Measurements from ENCODE around the gene OR10H2. TPM values are rescaled to one million over a fixed set of nuclear protein-coding genes. Genes with fewer than 3 reads are reported as not detected.
"Not testable (repeated sequence)": the region's sequence is repeated elsewhere in the genome, so short reads cannot be mapped to it uniquely, and the experiment has no call there.

OR10H2 gene, protein sequence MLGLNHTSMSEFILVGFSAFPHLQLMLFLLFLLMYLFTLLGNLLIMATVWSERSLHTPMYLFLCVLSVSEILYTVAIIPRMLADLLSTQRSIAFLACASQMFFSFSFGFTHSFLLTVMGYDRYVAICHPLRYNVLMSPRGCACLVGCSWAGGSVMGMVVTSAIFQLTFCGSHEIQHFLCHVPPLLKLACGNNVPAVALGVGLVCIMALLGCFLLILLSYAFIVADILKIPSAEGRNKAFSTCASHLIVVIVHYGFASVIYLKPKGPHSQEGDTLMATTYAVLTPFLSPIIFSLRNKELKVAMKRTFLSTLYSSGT
- total RNA-seq (2021; ENCODE audit: unreplicated experiment) (not detected), Bru-seq, nascent RNA (not detected), BruChase-seq, experiment 1, labeled RNA remaining after a 2-hour chase (not detected), BruChase-seq, experiment 2, labeled RNA remaining after a 6-hour chase (not detected)
- polyA plus RNA-seq (2012; ENCODE audit: insufficient read length): not detected
- long read RNA-seq: 0 reads

DNA sequence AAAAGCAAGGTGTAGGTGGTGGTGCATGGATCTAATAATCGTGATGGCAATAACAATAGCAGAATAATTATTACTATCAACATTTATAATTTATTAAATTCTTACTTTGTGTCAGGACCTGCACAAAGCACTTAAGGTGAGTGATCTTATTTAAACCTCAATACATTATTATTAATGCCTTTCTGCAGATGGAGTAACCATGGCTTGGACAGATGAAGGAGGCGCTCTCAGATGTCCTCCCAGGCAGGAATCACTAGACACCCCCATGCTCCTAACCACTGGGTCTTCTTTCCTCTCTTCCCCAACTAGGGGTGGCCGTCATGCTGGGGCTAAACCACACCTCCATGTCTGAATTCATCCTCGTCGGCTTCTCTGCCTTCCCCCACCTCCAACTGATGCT lies at the start of gene OR10H2:
TSS of gene OR10H2 (plus strand) at position 301 of the 400 bp plus-strand sequence. CDS start at position 321, 20 bp downstream.
- ChIA-PET POLR2A (no interaction called here), CTCF (no interaction called here)
- H3K27me3 ChIP-seq (ENCODE audit: control insufficient read depth, insufficient read depth, low read length): no peaks in the 10 kb centered on the region
- intact Hi-C loops (cut with micrococcal nuclease; ENCODE audit: unreplicated experiment) (no loop called here), in situ Hi-C loops (cut with HindIII; ENCODE audit: low pct_unique_long_range_greater_than_20kb, low sequenced_read_pairs) (no loop called here)
- no peaks in the 10 kb centered on the region for H3K36me3 ChIP-seq (ENCODE audit: control insufficient read depth, insufficient read depth, low read length)
- no peak within 1 kb of the TSS for H3K4me3 ChIP-seq (ENCODE audit: low read depth in 2 of 2, low read length in 2 of 2)
- no TSS peak for BruUV-seq (replicated peaks)
- no peaks in the 10 kb centered on the region for H3K9me3 ChIP-seq (ENCODE audit: control insufficient read depth, insufficient read depth, low read depth, low read length)
- TF ChIP-seq SIN3A (IDR thresholded peaks at IDR 0.05; ENCODE audit: borderline replicate concordance, insufficient read depth, low read depth, low read length) (no peak), TCF7L2 (IDR thresholded peaks at IDR 0.05; ENCODE audit: low read depth, low read length) (no peak), POLR2AphosphoS5 (IDR thresholded peaks at IDR 0.05; ENCODE audit: low read depth, low read length) (no peak)
- TF ChIP-seq, protein P1, sequence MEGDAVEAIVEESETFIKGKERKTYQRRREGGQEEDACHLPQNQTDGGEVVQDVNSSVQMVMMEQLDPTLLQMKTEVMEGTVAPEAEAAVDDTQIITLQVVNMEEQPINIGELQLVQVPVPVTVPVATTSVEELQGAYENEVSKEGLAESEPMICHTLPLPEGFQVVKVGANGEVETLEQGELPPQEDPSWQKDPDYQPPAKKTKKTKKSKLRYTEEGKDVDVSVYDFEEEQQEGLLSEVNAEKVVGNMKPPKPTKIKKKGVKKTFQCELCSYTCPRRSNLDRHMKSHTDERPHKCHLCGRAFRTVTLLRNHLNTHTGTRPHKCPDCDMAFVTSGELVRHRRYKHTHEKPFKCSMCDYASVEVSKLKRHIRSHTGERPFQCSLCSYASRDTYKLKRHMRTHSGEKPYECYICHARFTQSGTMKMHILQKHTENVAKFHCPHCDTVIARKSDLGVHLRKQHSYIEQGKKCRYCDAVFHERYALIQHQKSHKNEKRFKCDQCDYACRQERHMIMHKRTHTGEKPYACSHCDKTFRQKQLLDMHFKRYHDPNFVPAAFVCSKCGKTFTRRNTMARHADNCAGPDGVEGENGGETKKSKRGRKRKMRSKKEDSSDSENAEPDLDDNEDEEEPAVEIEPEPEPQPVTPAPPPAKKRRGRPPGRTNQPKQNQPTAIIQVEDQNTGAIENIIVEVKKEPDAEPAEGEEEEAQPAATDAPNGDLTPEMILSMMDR (IDR thresholded peaks at IDR 0.05): no peak
- TF ChIP-seq, protein P2, sequence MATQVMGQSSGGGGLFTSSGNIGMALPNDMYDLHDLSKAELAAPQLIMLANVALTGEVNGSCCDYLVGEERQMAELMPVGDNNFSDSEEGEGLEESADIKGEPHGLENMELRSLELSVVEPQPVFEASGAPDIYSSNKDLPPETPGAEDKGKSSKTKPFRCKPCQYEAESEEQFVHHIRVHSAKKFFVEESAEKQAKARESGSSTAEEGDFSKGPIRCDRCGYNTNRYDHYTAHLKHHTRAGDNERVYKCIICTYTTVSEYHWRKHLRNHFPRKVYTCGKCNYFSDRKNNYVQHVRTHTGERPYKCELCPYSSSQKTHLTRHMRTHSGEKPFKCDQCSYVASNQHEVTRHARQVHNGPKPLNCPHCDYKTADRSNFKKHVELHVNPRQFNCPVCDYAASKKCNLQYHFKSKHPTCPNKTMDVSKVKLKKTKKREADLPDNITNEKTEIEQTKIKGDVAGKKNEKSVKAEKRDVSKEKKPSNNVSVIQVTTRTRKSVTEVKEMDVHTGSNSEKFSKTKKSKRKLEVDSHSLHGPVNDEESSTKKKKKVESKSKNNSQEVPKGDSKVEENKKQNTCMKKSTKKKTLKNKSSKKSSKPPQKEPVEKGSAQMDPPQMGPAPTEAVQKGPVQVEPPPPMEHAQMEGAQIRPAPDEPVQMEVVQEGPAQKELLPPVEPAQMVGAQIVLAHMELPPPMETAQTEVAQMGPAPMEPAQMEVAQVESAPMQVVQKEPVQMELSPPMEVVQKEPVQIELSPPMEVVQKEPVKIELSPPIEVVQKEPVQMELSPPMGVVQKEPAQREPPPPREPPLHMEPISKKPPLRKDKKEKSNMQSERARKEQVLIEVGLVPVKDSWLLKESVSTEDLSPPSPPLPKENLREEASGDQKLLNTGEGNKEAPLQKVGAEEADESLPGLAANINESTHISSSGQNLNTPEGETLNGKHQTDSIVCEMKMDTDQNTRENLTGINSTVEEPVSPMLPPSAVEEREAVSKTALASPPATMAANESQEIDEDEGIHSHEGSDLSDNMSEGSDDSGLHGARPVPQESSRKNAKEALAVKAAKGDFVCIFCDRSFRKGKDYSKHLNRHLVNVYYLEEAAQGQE (IDR thresholded peaks at IDR 0.05; ENCODE audit: insufficient read depth in 1 of 2, low read depth in 2 of 2, low read length in 1 of 2): no peak
- DNase-seq (ENCODE audit: low read depth, low spot score): no peak
- no peak within 1 kb of the TSS for H3K27ac ChIP-seq (ENCODE audit: low read length)
- H3K4me1 ChIP-seq (ENCODE audit: control insufficient read depth, insufficient read depth, low read length): no peaks in the 10 kb centered on the region
- ATAC-seq: no peak

DNA sequence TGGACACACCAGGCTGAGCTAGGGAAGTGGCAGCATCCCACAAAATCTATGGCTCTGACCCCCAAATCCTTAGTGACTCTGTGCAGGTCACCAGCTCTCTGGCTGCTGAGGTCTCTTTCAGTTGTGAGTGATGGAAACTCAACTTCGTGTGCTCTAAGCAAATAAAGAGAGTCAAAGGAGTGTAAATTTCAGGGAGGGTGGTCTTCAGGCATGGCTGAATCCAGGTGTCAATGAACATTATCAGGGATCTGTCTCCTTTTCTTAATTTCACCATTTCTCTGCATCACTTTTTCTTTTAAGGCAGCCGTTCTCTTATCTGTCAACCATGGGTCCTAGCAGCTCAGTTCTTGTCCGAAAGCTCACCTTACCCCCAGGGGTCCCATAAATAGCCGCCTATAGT lies 48.7 kb upstream of the OR10H2 start:
- no peak for ATAC-seq
- ChIA-PET CTCF (no interaction called here), POLR2A (no interaction called here)
- BruUV-seq (replicated peaks): no TSS peak
- H3K36me3 ChIP-seq (ENCODE audit: control insufficient read depth, insufficient read depth, low read length): no peaks in the 10 kb centered on the region
- in situ Hi-C loops (cut with HindIII; ENCODE audit: low pct_unique_long_range_greater_than_20kb, low sequenced_read_pairs): no loop called here
- H3K4me3 ChIP-seq (ENCODE audit: low read depth in 2 of 2, low read length in 2 of 2): no peak overlapping the region
- no peaks in the 10 kb centered on the region for H3K27me3 ChIP-seq (ENCODE audit: control insufficient read depth, insufficient read depth, low read length)
- TF ChIP-seq, protein P2 (IDR thresholded peaks at IDR 0.05; ENCODE audit: insufficient read depth in 1 of 2, low read depth in 2 of 2, low read length in 1 of 2): no peak
- TF ChIP-seq TCF7L2 (IDR thresholded peaks at IDR 0.05; ENCODE audit: low read depth, low read length) (no peak), POLR2AphosphoS5 (IDR thresholded peaks at IDR 0.05; ENCODE audit: low read depth, low read length) (no peak), SIN3A (IDR thresholded peaks at IDR 0.05; ENCODE audit: borderline replicate concordance, insufficient read depth, low read depth, low read length) (no peak)
- TF ChIP-seq, protein P1 (IDR thresholded peaks at IDR 0.05): no peak
- H3K9me3 ChIP-seq (ENCODE audit: control insufficient read depth, insufficient read depth, low read depth, low read length): no peaks in the 10 kb centered on the region
- no peak overlapping the region for H3K27ac ChIP-seq (ENCODE audit: low read length)
- intact Hi-C loops (cut with micrococcal nuclease; ENCODE audit: unreplicated experiment): no loop called here
- DNase-seq (ENCODE audit: low read depth, low spot score): no peak
- no peaks in the 10 kb centered on the region for H3K4me1 ChIP-seq (ENCODE audit: control insufficient read depth, insufficient read depth, low read length)

DNA sequence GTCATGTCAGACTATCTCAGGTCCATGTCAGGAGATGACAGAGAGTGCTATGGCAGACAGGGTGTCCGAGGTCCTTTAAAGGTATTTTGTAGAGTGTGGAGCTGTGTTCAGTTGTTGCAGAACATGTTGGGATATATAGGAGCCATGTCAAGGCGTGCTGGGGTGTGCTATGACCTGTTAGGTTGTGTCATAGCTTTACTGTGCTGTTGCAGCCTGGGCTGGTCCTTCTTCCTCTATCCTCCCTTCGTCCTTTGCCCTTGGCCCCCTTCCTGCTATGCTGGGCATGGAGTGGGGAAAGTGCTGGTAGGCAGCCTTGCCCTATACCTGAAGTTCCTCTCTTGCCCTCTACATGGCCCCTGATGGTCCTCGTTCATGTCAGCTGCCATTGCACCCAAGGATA lies 48.0 kb upstream of the OR10H2 start:
- ATAC-seq; H3K9me3 ChIP-seq (ENCODE audit: control insufficient read depth, insufficient read depth, low read depth, low read length); H3K4me1 ChIP-seq (ENCODE audit: control insufficient read depth, insufficient read depth, low read length); H3K27ac ChIP-seq (ENCODE audit: low read length); intact Hi-C loops (cut with micrococcal nuclease; ENCODE audit: unreplicated experiment); CTCF ChIA-PET; DNase-seq (ENCODE audit: low read depth, low spot score); H3K36me3 ChIP-seq (ENCODE audit: control insufficient read depth, insufficient read depth, low read length); BruUV-seq (replicated peaks); H3K27me3 ChIP-seq (ENCODE audit: control insufficient read depth, insufficient read depth, low read length); H3K4me3 ChIP-seq (ENCODE audit: low read depth in 2 of 2, low read length in 2 of 2); POLR2A ChIA-PET; in situ Hi-C loops (cut with HindIII; ENCODE audit: low pct_unique_long_range_greater_than_20kb, low sequenced_read_pairs): not testable (repeated sequence)
